ENCODE data around the gene ACTR5.
"Not testable (repeated sequence)": the region's sequence is repeated elsewhere in the genome, so short reads cannot be mapped to it uniquely, and the experiment has no call there.

The ACTR5 gene

GRCh38 chr20:38805958-38806854 lies 57.9 kb downstream of the ACTR5 start:
- no peak for DNase-seq

- no peak for DNase-seq
Observed at GRCh38 chr20:38806855-38807655, 58.8 kb downstream of the ACTR5 start.

GRCh38 chr20:38809942-38810341 lies 61.7 kb downstream of the ACTR5 start:
- no peak for DNase-seq

GRCh38 chr20:38810926-38811630 lies 62.8 kb downstream of the ACTR5 start:
- DNase-seq = no peak

GRCh38 chr20:38811769-38812168 lies 63.5 kb downstream of the ACTR5 start:
- DNase-seq = no peak

- DNase-seq = no peak
Observed at GRCh38 chr20:38812182-38812581, 63.9 kb downstream of the ACTR5 start.

- no peak for DNase-seq
Observed at GRCh38 chr20:38812709-38813573, 64.7 kb downstream of the ACTR5 start.

- not testable (repeated sequence) for DNase-seq
Observed at GRCh38 chr20:38813574-38813962, 65.3 kb downstream of the ACTR5 start.

GRCh38 chr20:38815446-38815845 lies 67.2 kb downstream of the ACTR5 start:
- DNase-seq = no peak

GRCh38 chr20:38818113-38819065 lies 70.1 kb downstream of the ACTR5 start:
- DNase-seq = no peak

All from bone marrow (tissue), 2 donors.